Liver (tissue), 3 donors: ENCODE results near the gene CACNG3.

ENCODE experiments used
- ATF3 ChIP-seq: IDR thresholded peaks from 2 replicates; pipeline ENCODE4 v1.6.1; 2016; ENCODE audit warnings: antibody characterized with exemption
- CTCF ChIP-seq: fragments of 150-350 bp; IDR thresholded peaks from 2 replicates; pipeline ENCODE4 v1.5.1; 2017; ENCODE audit warnings: improper control_type of control experiment, low read depth, low read length; ENCODE audit not compliant: missing input control
- EGR1 ChIP-seq, 2 donors: IDR thresholded peaks; 2 replicates each; pipeline ENCODE4 v1.6.1; 2016 to 2018; ENCODE audit warnings: antibody characterized with exemption in 2 of 2, low read depth in 2 of 2
- FOXA1 ChIP-seq: IDR thresholded peaks from 2 replicates; pipeline ENCODE4 v1.6.1; 2016; ENCODE audit warnings: antibody characterized with exemption
- GABPA ChIP-seq, 2 donors: IDR thresholded peaks in 1 of 2; conservative IDR thresholded peaks in 1 of 2; 2 replicates each; pipeline ENCODE4 v1.6.1; 2016; ENCODE audit warnings: antibody characterized with exemption in 2 of 2, mild to moderate bottlenecking in 1 of 2, moderate library complexity in 1 of 2
- JUND ChIP-seq, 2 donors: IDR thresholded peaks; 2 replicates each; pipeline ENCODE4 v1.6.1; 2016; ENCODE audit warnings: antibody characterized with exemption in 2 of 2
- RAD21 ChIP-seq, 2 donors: IDR thresholded peaks; 2 replicates each; pipeline ENCODE4 v1.6.1; 2016; ENCODE audit warnings: antibody characterized with exemption in 2 of 2, mild to moderate bottlenecking in 2 of 2
- REST ChIP-seq: IDR thresholded peaks from 2 replicates; pipeline ENCODE4 v1.6.1; 2016; ENCODE audit warnings: antibody characterized with exemption, mild to moderate bottlenecking
- RXRA ChIP-seq, 2 donors: IDR thresholded peaks; 2 replicates each; pipeline ENCODE4 v1.6.1; 2017 to 2018; ENCODE audit warnings: antibody characterized with exemption in 2 of 2, mild to moderate bottlenecking in 1 of 2
- SP1 ChIP-seq: IDR thresholded peaks from 2 replicates; pipeline ENCODE4 v1.6.1; 2018; ENCODE audit warnings: antibody characterized with exemption, mild to moderate bottlenecking
- TF ChIP-seq, protein P1 (sequence below): IDR thresholded peaks from 2 replicates; pipeline ENCODE4 v1.6.1; 2016; ENCODE audit warnings: antibody characterized with exemption
- donor health status: healthy.
- donor health status: healthy.

DNA sequence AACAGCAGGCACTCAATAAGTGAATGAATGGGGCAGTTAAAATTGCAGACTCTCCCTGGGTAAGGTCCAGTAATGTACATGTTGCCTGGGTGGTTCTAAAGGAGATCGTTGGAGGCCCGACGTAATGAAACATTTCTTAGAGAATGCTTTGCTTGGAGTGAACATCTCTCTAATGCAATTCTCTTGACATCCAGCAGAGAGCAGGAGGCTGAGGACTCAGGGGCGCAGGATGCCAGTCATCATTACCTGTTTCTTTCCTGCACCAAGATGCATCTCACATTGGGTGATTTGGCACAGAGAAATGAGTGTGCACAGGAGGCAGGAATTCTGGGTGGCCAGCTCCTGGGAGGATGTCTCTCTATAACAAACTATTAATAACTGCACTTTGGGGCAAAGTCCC, 152.9 kb downstream of the CACNG3 start:
- peak; percentile 25 for TF ChIP-seq CTCF
- no peak for TF ChIP-seq EGR1 (IDR thresholded peaks at IDR 0.05; ENCODE audit: low read depth in 2 of 2)
- TF ChIP-seq RAD21 (IDR thresholded peaks at IDR 0.05): peak in 1 of 2 donors; percentile 16
- TF ChIP-seq, protein P1, sequence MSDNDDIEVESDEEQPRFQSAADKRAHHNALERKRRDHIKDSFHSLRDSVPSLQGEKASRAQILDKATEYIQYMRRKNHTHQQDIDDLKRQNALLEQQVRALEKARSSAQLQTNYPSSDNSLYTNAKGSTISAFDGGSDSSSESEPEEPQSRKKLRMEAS: no peak
- no peak for TF ChIP-seq JUND (IDR thresholded peaks at IDR 0.05)
- TF ChIP-seq RXRA (IDR thresholded peaks at IDR 0.05): no peak
- no peak for TF ChIP-seq SP1
- TF ChIP-seq ATF3: no peak
- TF ChIP-seq GABPA (IDR thresholded peaks at IDR 0.05 in 1 of 2, conservative IDR thresholded peaks at IDR 0.05 in 1 of 2): no peak
- TF ChIP-seq REST: no peak
- no peak for TF ChIP-seq FOXA1
